Keratinocyte (primary cell): Measurements from ENCODE around the gene TYW1.
"Not testable (repeated sequence)": the region's sequence is repeated elsewhere in the genome, so short reads cannot be mapped to it uniquely, and the experiment has no call there.

Source experiments
- CTCF ChIP-seq, 3 experiments: IDR thresholded peaks in 1 of 3; conservative IDR thresholded peaks in 1 of 3; optimal IDR thresholded peaks in 1 of 3; 2 replicates in 2 of 3; 3 replicates in 1 of 3; pipeline versions ENCODE3 to v1.5.1; 2011; ENCODE audit warnings: low read length in 3 of 3, mild to moderate bottlenecking in 3 of 3, moderate library complexity in 2 of 3, control low read depth in 1 of 3, inconsistent platforms in 1 of 3; ENCODE audit not compliant: insufficient read depth in 2 of 3; ENCODE audit errors: extremely low read depth in 1 of 3
- EZH2 ChIP-seq: IDR thresholded peaks from one replicate; pipeline ENCODE4 v1.6.1; 2012; ENCODE audit warnings: inconsistent platforms, mild to moderate bottlenecking, low read length, moderate library complexity

GRCh38 chr7:67149131-67149530, 152.5 kb downstream of the TYW1 start:
- TF ChIP-seq CTCF (optimal IDR thresholded peaks at IDR 0.05 in 1 of 3, IDR thresholded peaks at IDR 0.05 in 1 of 3, conservative IDR thresholded peaks at IDR 0.05 in 1 of 3; ENCODE audit: extremely low read depth in 1 of 3, insufficient read depth in 2 of 3, low read length in 3 of 3); EZH2: not testable (repeated sequence)
